Astrocyte of the spinal cord (primary cell): ENCODE results near the gene GRHL1.

Source experiments
- DNase-seq: peaks from one replicate; pipeline ENCODE4 v3.0.0; 2011; ENCODE audit warnings: low read depth, low spot score
- H3K4me3 ChIP-seq: 2 replicates; pipeline ENCODE4 v1.5.1; 2011; ENCODE audit warnings: low read depth, mild to moderate bottlenecking, low read length, moderate library complexity
- in situ Hi-C: cut with HindIII; loops from 2 replicates; pipeline ENCODE4 v1.10.0; 2017; ENCODE audit warnings: low sequenced_read_pairs
- TF ChIP-seq, protein P1 (sequence below): IDR thresholded peaks from 2 replicates; pipeline ENCODE4 v1.5.1; 2012; ENCODE audit warnings: low read depth, mild to moderate bottlenecking, low read length, inconsistent platforms

The GRHL1 gene

DNA sequence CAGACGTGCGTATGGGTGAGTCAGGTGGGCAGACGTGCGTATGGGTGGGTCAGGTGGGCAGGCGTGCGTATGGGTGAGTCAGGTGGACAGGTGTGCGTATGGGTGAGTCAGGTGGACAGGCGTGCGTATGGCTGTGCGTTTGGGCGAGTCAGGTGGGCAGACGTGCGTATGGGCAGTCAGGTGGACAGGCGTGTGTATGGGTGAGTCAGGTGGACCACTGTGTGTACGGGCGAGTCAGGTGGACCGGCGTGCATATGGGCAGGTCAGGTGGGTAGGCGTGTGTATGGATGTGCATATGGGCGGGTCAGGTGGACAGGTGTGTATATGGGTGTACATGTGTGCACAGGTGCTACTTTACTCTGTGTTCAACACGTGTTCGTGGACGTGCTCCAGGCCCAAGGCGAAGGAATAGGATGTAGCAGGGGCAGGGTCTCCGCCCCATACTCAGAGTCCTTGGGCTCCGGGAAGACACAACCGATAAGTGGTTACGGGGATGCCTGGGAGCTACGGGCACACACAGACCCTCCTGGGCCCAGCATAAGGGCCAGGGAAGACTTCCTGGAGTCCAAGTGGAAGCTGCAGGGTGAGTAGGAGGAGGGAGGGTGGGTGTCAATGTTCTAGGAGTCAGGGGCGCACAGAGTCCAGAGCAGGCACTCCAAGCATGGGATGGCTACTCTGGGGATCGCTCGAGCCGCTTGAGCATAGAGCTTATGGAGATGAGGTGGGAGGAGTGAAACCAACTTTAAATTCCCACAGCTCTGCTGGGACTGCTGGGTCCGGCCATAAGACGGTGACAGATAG is 64.7 kb downstream of the GRHL1 start:
- in situ Hi-C loops: no loop called here
- no peak overlapping the region for H3K4me3 ChIP-seq
- TF ChIP-seq, protein P1, sequence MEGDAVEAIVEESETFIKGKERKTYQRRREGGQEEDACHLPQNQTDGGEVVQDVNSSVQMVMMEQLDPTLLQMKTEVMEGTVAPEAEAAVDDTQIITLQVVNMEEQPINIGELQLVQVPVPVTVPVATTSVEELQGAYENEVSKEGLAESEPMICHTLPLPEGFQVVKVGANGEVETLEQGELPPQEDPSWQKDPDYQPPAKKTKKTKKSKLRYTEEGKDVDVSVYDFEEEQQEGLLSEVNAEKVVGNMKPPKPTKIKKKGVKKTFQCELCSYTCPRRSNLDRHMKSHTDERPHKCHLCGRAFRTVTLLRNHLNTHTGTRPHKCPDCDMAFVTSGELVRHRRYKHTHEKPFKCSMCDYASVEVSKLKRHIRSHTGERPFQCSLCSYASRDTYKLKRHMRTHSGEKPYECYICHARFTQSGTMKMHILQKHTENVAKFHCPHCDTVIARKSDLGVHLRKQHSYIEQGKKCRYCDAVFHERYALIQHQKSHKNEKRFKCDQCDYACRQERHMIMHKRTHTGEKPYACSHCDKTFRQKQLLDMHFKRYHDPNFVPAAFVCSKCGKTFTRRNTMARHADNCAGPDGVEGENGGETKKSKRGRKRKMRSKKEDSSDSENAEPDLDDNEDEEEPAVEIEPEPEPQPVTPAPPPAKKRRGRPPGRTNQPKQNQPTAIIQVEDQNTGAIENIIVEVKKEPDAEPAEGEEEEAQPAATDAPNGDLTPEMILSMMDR: no peak
- DNase-seq: no peak

DNA sequence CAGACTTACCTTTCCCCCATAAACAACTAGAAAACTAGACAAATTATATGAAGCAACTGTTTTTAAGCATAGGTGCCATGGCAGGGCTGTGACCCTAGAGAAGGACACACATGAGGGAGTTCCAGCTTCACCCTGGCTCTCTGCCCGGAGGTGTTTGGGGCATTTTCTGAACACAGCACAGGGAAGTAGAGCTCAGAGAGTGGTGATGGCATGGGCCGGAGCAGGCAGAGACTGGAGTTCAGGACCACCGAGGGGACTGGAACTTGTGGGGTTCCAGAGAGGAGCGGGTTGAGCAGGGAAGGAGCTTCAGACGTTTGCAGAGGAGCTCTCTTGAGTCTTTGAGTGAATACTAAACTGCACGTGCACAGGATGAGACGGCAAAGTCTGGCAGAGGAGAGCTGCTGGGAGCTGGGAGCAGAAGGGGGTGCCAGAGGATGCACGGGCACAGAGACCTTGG is 65.3 kb downstream of the GRHL1 start:
- TF ChIP-seq, protein P1: no peak
- in situ Hi-C loops: no loop called here

GRCh38 chr2:10017313-10017941 is 65.9 kb downstream of the GRHL1 start:
- TF ChIP-seq, protein P1: no peak
- no peak for DNase-seq
- in situ Hi-C loops: no loop called here
- H3K4me3 ChIP-seq: no peak overlapping the region

More for the DNA sequence above, 65.3 kb downstream of the GRHL1 start:
- H3K4me3 ChIP-seq: no peak overlapping the region
- no peak for DNase-seq

DNA sequence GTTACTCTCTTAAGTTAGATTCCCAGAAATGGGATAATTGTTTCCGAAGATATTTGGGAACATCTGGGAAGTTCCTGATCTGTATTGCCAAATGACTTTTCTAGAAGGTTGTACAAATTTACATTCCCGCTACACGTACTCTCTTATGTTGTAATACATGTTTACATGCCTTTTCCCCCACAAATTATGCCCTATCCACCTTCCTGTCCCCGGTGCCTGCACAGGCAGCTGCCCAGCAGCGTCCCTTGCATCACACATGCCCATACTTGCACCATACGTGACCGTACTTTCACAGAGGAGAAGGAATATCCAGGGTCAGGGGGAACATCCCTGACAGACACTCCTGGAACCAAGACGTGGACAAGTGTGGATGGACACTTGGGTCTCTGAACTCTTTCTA is 67.7 kb downstream of the GRHL1 start:
- DNase-seq: no peak
- TF ChIP-seq, protein P1: no peak
- no peak overlapping the region for H3K4me3 ChIP-seq
- in situ Hi-C loops: no loop called here

DNA sequence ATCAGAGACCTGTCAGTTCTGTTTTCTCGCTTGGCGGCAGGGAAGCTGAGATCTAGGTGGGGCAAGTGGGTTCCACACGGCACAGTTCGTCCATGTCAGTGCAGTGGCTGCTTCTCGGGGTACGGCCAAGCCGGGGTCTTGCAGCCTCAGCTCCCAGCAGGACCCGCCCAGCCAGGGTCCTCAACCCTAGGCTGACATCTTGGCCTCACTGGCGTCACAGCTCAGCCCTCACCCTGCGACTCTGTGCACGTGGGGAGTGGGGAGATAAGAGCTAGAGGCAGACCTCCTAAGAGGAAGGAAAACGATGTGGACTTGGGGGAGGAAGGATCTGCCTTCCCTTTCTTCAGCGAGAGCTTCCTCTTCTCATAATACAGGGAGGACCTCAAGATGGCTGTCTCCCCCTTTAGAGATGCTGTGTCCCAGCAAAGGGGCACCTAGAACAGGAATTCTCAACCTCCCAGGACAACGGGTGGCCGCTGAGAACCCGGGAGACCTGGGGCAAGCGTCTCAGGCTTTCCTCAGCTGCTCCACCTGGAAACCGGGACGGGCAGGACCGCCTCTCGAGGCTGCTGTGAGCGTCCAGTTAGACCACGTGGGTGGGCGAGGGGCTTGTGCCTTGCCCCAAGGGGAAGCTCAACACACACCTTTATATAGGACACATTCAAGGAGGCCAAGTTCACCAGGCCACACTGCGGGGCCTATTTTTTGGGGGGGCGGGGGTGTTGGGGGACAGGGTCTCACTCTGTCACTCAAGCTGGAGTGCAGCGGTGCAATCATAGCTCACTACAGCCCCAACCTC is 68.3 kb downstream of the GRHL1 start:
- DNase-seq: no peak
- TF ChIP-seq, protein P1: no peak
- no peak overlapping the region for H3K4me3 ChIP-seq
- in situ Hi-C loops: no loop called here

DNA sequence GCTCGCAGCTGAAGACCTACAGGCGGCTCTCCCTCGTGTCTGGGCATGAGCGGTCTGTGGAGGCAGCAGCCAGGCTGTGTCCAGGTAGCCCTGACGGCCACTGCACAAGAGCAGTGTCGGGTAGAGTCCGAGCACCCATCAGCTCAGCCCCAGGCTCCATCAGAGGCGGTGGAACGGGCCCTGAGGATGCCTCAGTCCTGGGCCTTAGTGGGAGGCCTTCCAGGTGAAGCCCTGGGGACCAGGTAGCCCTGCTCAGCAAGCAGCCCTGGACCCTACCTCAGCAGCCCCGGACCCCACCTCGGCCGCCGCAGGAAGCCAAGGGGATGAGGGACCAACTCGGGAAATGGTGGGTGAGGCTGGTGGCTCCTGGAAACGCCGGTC is 70.5 kb downstream of the GRHL1 start:
- TF ChIP-seq, protein P1: no peak
- no peak overlapping the region for H3K4me3 ChIP-seq
- in situ Hi-C loops: no loop called here
- no peak for DNase-seq
